ENCODE results near the gene FUCA2. TPM values are rescaled to one million over a fixed set of nuclear protein-coding genes. Genes with fewer than 3 reads are reported as not detected.

Gene FUCA2
- total RNA-seq, 1 experiment from 2014 or later = 48.5 TPM

DNA sequence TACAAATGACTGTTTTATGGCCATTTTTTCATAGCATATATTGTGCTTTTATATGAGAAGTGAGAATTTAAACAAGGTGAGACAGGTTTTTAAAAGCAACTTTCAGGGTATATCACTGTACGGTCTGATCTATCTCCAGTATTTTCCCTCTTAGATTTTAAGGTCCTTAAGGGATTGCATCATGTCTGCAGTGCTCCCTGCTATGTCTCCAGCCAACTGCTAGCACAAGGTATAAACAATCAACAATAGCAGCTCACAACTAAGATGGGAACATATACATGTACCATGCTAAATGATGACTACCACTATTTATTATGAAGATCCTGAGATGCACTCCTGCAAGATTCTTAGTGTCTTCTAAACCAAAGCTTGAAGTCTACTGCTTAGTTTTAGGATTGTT, 7.2 kb downstream of the FUCA2 start:
- Mint-ChIP-seq H3K4me1 (no peaks in the 10 kb centered on the region), H3K9me3 (no peaks in the 10 kb centered on the region), H3K4me3 (no peak overlapping the region), H3K27me3 (ENCODE audit: low read depth) (no peaks in the 10 kb centered on the region), H3K27ac (no peak overlapping the region), H3K36me3 (peaks cover 37% of the 10 kb centered on the region)
- POLR2A ChIA-PET = no interaction called here
- DNase-seq (ENCODE audit: low spot score) (no peak), ATAC-seq (no peak)
- CTCF ChIA-PET = interaction anchor here (0.7 kb wide), 1 partner anchor 9 kb away, joined by 4 read pairs; no protein-coding TSS in a partner anchor
- TF ChIP-seq GABPB1 (CRISPR knock-in tag; IDR thresholded peaks at IDR 0.05) (no peak), ZNF532 (CRISPR knock-in tag; IDR thresholded peaks at IDR 0.05; ENCODE audit: borderline replicate concordance) (no peak), NR1H2 (CRISPR knock-in tag; IDR thresholded peaks at IDR 0.05) (no peak), ESRRA (CRISPR knock-in tag; IDR thresholded peaks at IDR 0.05; ENCODE audit: borderline replicate concordance) (no peak), ZNF512 (CRISPR knock-in tag; IDR thresholded peaks at IDR 0.05; ENCODE audit: borderline replicate concordance) (no peak), ETV6 (CRISPR knock-in tag; IDR thresholded peaks at IDR 0.05) (no peak), MAX (CRISPR knock-in tag; IDR thresholded peaks at IDR 0.05) (no peak), CREM (CRISPR knock-in tag; IDR thresholded peaks at IDR 0.05) (no peak), PREB (CRISPR knock-in tag; IDR thresholded peaks at IDR 0.05; ENCODE audit: borderline replicate concordance) (no peak), ZMAT4 (CRISPR knock-in tag; IDR thresholded peaks at IDR 0.05) (no peak), E2F1 (CRISPR knock-in tag; IDR thresholded peaks at IDR 0.05) (no peak)
- TF ChIP-seq, protein P1, sequence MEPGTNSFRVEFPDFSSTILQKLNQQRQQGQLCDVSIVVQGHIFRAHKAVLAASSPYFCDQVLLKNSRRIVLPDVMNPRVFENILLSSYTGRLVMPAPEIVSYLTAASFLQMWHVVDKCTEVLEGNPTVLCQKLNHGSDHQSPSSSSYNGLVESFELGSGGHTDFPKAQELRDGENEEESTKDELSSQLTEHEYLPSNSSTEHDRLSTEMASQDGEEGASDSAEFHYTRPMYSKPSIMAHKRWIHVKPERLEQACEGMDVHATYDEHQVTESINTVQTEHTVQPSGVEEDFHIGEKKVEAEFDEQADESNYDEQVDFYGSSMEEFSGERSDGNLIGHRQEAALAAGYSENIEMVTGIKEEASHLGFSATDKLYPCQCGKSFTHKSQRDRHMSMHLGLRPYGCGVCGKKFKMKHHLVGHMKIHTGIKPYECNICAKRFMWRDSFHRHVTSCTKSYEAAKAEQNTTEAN (CRISPR knock-in tag; IDR thresholded peaks at IDR 0.05) = no peak
- TF ChIP-seq, protein P2, sequence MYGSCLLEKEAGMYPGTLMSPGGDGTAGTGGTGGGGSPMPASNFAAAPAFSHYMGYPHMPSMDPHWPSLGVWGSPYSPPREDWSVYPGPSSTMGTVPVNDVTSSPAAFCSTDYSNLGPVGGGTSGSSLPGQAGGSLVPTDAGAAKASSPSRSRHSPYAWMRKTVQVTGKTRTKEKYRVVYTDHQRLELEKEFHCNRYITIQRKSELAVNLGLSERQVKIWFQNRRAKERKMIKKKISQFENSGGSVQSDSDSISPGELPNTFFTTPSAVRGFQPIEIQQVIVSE (CRISPR knock-in tag; IDR thresholded peaks at IDR 0.05; ENCODE audit: borderline replicate concordance) = no peak

DNA sequence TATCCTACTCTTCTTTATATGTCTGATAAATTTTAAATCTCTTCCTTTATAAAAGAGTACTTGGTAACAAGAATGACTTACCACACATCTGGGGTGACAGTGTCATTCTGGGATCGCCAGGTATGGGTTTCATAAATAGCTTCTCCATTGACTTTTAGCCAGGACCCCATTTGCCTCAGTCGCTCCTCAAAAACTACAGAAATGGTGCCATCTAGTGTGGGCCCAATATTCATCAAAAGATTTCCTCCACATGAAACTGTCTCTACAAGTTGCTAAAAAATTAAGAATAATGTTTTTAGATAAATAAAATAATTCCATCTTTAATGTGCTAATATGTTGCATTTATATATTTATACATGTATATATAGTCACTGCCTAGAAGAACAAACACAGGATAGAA, 9.7 kb downstream of the FUCA2 start:
- no peak overlapping the region for H3K27ac Mint-ChIP-seq
- DNase-seq (ENCODE audit: low spot score) (no peak), ATAC-seq (no peak)
- peaks cover 47% of the 10 kb centered on the region for H3K36me3 Mint-ChIP-seq
- POLR2A ChIA-PET = no interaction called here
- no peaks in the 10 kb centered on the region for H3K27me3 Mint-ChIP-seq (ENCODE audit: low read depth)
- H3K4me3 Mint-ChIP-seq = no peak overlapping the region
- no peak for TF ChIP-seq MXD4 (CRISPR knock-in tag; IDR thresholded peaks at IDR 0.05; ENCODE audit: borderline replicate concordance)
- TF ChIP-seq IRF1 (CRISPR knock-in tag; IDR thresholded peaks at IDR 0.05) = no peak
- no peak for TF ChIP-seq FOXP1 (CRISPR knock-in tag; IDR thresholded peaks at IDR 0.05; ENCODE audit: borderline replicate concordance)
- TF ChIP-seq ZNF138 (CRISPR knock-in tag; conservative IDR thresholded peaks at IDR 0.05) = no peak
- TF ChIP-seq, protein P3, sequence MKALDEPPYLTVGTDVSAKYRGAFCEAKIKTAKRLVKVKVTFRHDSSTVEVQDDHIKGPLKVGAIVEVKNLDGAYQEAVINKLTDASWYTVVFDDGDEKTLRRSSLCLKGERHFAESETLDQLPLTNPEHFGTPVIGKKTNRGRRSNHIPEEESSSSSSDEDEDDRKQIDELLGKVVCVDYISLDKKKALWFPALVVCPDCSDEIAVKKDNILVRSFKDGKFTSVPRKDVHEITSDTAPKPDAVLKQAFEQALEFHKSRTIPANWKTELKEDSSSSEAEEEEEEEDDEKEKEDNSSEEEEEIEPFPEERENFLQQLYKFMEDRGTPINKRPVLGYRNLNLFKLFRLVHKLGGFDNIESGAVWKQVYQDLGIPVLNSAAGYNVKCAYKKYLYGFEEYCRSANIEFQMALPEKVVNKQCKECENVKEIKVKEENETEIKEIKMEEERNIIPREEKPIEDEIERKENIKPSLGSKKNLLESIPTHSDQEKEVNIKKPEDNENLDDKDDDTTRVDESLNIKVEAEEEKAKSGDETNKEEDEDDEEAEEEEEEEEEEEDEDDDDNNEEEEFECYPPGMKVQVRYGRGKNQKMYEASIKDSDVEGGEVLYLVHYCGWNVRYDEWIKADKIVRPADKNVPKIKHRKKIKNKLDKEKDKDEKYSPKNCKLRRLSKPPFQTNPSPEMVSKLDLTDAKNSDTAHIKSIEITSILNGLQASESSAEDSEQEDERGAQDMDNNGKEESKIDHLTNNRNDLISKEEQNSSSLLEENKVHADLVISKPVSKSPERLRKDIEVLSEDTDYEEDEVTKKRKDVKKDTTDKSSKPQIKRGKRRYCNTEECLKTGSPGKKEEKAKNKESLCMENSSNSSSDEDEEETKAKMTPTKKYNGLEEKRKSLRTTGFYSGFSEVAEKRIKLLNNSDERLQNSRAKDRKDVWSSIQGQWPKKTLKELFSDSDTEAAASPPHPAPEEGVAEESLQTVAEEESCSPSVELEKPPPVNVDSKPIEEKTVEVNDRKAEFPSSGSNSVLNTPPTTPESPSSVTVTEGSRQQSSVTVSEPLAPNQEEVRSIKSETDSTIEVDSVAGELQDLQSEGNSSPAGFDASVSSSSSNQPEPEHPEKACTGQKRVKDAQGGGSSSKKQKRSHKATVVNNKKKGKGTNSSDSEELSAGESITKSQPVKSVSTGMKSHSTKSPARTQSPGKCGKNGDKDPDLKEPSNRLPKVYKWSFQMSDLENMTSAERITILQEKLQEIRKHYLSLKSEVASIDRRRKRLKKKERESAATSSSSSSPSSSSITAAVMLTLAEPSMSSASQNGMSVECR (CRISPR knock-in tag; IDR thresholded peaks at IDR 0.05; ENCODE audit: borderline replicate concordance) = no peak
- CTCF ChIA-PET = interaction anchor here (1.1 kb wide), 1 partner anchor 165 kb away, joined by 3 read pairs; no protein-coding TSS in a partner anchor
- H3K4me1 Mint-ChIP-seq = no peaks in the 10 kb centered on the region
- H3K9me3 Mint-ChIP-seq = no peaks in the 10 kb centered on the region

Data from WTC11 (cell line).